Measurements from ENCODE around the gene SLC22A17.

- no peak for TF ChIP-seq POLR2A (IDR thresholded peaks at IDR 0.05; ENCODE audit: low read depth, low read length)
- no peak for TF ChIP-seq CTCF (IDR thresholded peaks at IDR 0.05 in 2 of 3, conservative IDR thresholded peaks at IDR 0.05 in 1 of 3; ENCODE audit: control insufficient read depth in 2 of 3, extremely low read depth in 1 of 3, insufficient read depth in 1 of 3, low read depth in 3 of 3, low read length in 3 of 3)
- TF ChIP-seq TARDBP (IDR thresholded peaks at IDR 0.05; ENCODE audit: borderline replicate concordance): no peak
- TF ChIP-seq IRF3 (IDR thresholded peaks at IDR 0.05): no peak
- no peak for TF ChIP-seq ZBTB40 (IDR thresholded peaks at IDR 0.05; ENCODE audit: borderline replicate concordance)
- no peak for TF ChIP-seq ZNF207 (IDR thresholded peaks at IDR 0.05; ENCODE audit: borderline replicate concordance)
- TF ChIP-seq SIN3A (IDR thresholded peaks at IDR 0.05; ENCODE audit: low read depth, low read length): no peak
Measured at GRCh38 chr14:23353433-23353780, 720 bp upstream of the SLC22A17 start.
